Nephron (organoid): ENCODE results near the gene UTS2.

Experiments
- H3K27ac Mint-ChIP-seq, 3 experiments: 2 replicates each; pipeline ENCODE4 v1.8.0; 2020; ENCODE audit warnings: mixed read lengths in 3 of 3, mild to moderate bottlenecking in 2 of 3, moderate library complexity in 1 of 3
- H3K27me3 Mint-ChIP-seq: 2 replicates; pipeline ENCODE4 v1.8.0; 2021; ENCODE audit warnings: low read depth, mild to moderate bottlenecking, moderate library complexity, mixed read lengths
- H3K36me3 Mint-ChIP-seq: 2 replicates; pipeline ENCODE4 v1.8.0; 2020; ENCODE audit warnings: low read depth, mixed read lengths
- H3K4me1 Mint-ChIP-seq: 2 replicates; pipeline ENCODE4 v1.8.0; 2020; ENCODE audit warnings: mixed read lengths
- H3K4me3 Mint-ChIP-seq, 3 experiments: 2 replicates each; pipeline ENCODE4 v1.8.0; 2020; ENCODE audit warnings: mild to moderate bottlenecking in 3 of 3, mixed read lengths in 3 of 3, moderate library complexity in 2 of 3
- H3K9me3 Mint-ChIP-seq: 2 replicates; pipeline ENCODE4 v1.8.0; 2020; ENCODE audit warnings: mixed read lengths
- CTCF ChIP-seq, 3 experiments: fragments of 200-600 bp; sonication (generic); IDR thresholded peaks; one replicate each; pipeline ENCODE4 v1.5.0; 2021; ENCODE audit warnings: antibody characterized with exemption in 3 of 3; ENCODE audit not compliant: unreplicated experiment in 3 of 3

Gene UTS2

GRCh38 chr1:7853684-7854026 lies 790 bp upstream of the UTS2 start:
- Mint-ChIP-seq H3K4me3 (no peak overlapping the region), H3K9me3 (no peaks in the 10 kb centered on the region), H3K27ac (peak overlapping the region in 2 of 3 experiments; percentile 37 to 40), H3K36me3 (no peaks in the 10 kb centered on the region), H3K27me3 (peaks cover 35% of the 10 kb centered on the region), H3K4me1 (peaks cover 15% of the 10 kb centered on the region)
- no peak for TF ChIP-seq CTCF (IDR thresholded peaks at IDR 0.05; ENCODE audit: unreplicated experiment in 3 of 3)

DNA sequence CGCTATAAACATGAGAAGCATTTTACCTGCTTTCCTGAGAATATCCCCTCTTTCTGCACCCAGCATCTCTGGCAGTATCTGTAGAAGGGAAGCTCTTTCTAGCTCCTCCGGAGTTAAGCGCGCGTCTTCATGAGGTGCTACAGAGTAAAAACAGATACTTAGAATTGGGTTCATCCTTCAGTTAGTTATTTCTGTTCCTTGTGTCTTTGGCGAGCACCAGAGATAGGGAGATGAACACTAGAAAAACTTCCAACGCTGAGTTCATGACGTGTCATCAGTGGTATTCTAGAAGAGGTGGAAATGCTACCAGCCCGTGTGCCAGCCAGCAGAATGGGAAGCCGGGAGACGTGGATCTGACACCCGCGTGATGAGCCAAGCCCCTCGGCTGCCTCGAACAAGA lies 2.1 kb downstream of the UTS2 start:
- H3K4me1 Mint-ChIP-seq: peaks cover 14% of the 10 kb centered on the region
- peaks cover 28% of the 10 kb centered on the region for H3K27me3 Mint-ChIP-seq
- H3K4me3 Mint-ChIP-seq: no peak overlapping the region
- no peak for TF ChIP-seq CTCF (IDR thresholded peaks at IDR 0.05; ENCODE audit: unreplicated experiment in 3 of 3)
- no peaks in the 10 kb centered on the region for H3K36me3 Mint-ChIP-seq
- H3K9me3 Mint-ChIP-seq: no peaks in the 10 kb centered on the region
- no peak overlapping the region for H3K27ac Mint-ChIP-seq

DNA sequence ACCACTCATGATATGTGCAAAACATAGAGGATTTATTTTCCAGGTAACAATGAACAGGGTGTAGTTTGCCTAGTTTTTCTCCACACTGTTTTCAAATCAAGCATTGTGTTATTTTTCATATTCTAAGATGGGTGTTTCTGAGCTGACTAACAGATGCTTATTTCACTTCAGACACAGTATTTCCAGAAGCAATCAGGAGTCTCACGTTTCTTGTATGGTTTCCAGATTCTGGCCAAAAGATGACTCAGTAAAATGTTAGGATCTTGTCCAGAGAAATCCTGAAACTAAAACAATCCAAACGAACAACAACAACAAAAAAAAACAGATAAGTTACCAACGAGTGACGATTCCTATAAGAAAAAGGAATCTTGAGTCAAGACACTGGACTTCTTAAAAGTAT lies 5.3 kb downstream of the UTS2 start:
- H3K4me1 Mint-ChIP-seq: peaks cover 4% of the 10 kb centered on the region
- H3K9me3 Mint-ChIP-seq: no peaks in the 10 kb centered on the region
- H3K27me3 Mint-ChIP-seq: peaks cover 22% of the 10 kb centered on the region
- no peak for TF ChIP-seq CTCF (IDR thresholded peaks at IDR 0.05; ENCODE audit: unreplicated experiment in 3 of 3)
- no peak overlapping the region for H3K27ac Mint-ChIP-seq
- H3K36me3 Mint-ChIP-seq: peaks cover 4% of the 10 kb centered on the region
- H3K4me3 Mint-ChIP-seq: no peak overlapping the region

DNA sequence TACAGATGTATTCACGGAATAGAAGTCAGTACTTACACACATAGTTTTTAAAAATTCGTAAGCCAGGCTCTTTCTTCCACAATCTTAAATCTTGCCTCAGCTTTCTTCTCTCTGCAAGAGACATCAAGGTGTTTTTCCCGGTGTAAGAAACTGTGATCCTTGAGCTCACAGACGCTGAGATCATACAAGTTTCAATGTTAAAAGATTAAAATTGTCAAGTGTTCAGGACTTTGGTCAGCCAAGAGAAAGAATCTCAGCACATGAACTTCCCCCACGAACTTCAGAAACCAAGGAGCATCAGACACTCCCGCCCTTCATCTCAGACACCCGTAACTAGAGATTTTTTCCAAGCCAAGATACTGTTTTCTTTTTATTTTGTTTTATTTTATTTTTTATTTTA lies 6.2 kb downstream of the UTS2 start:
- no peak for TF ChIP-seq CTCF (IDR thresholded peaks at IDR 0.05; ENCODE audit: unreplicated experiment in 3 of 3)
- Mint-ChIP-seq H3K27me3 (peaks cover 22% of the 10 kb centered on the region), H3K9me3 (no peaks in the 10 kb centered on the region), H3K27ac (no peak overlapping the region), H3K4me3 (no peak overlapping the region), H3K36me3 (peaks cover 4% of the 10 kb centered on the region), H3K4me1 (peaks cover 3% of the 10 kb centered on the region)

- Mint-ChIP-seq H3K27ac (no peak overlapping the region), H3K9me3 (peaks cover 5% of the 10 kb centered on the region), H3K27me3 (peaks cover 17% of the 10 kb centered on the region), H3K36me3 (peaks cover 13% of the 10 kb centered on the region), H3K4me3 (no peak overlapping the region), H3K4me1 (peaks cover 3% of the 10 kb centered on the region)
- TF ChIP-seq CTCF (IDR thresholded peaks at IDR 0.05; ENCODE audit: unreplicated experiment in 3 of 3): no peak
Measured at GRCh38 chr1:7845761-7846160, 7.1 kb downstream of the UTS2 start.

GRCh38 chr1:7842517-7842916 lies 10.3 kb downstream of the UTS2 start:
- Mint-ChIP-seq H3K4me1 (peaks cover 3% of the 10 kb centered on the region), H3K27me3 (peaks cover 3% of the 10 kb centered on the region), H3K9me3 (peaks cover 26% of the 10 kb centered on the region), H3K4me3 (no peak overlapping the region), H3K27ac (no peak overlapping the region), H3K36me3 (peaks cover 45% of the 10 kb centered on the region)
- TF ChIP-seq CTCF (IDR thresholded peaks at IDR 0.05; ENCODE audit: unreplicated experiment in 3 of 3): no peak
